HEK293 (cell line): Measurements from ENCODE around the gene ENTPD8.

Experiments
- BCL11B ChIP-seq: fragments of 450-650 bp; formaldehyde crosslinking; IDR thresholded peaks from 2 replicates; pipeline ENCODE4 v1.5.1; 2016; ENCODE audit warnings: low read depth, missing biosample characterization, missing genetic modification characterization
- CTCF ChIP-seq: fragments of 450-650 bp; formaldehyde crosslinking; IDR thresholded peaks from 2 replicates; pipeline ENCODE4 v1.5.1; 2016; ENCODE audit warnings: missing biosample characterization, missing genetic modification characterization
- GLI2 ChIP-seq: fragments of 450-650 bp; formaldehyde crosslinking; IDR thresholded peaks from 2 replicates; pipeline ENCODE4; 2017; ENCODE audit warnings: missing biosample characterization, missing genetic modification characterization, low read depth, borderline replicate concordance
- GLIS1 ChIP-seq: fragments of 450-650 bp; formaldehyde crosslinking; IDR thresholded peaks from 2 replicates; pipeline ENCODE4 v1.5.1; 2016; ENCODE audit warnings: missing biosample characterization, missing genetic modification characterization
- GLIS2 ChIP-seq: fragments of 450-650 bp; formaldehyde crosslinking; IDR thresholded peaks from 2 replicates; pipeline ENCODE4 v1.5.1; 2016; ENCODE audit warnings: missing biosample characterization, missing genetic modification characterization
- HOXA7 ChIP-seq: sonication (generic); formaldehyde crosslinking; IDR thresholded peaks from 2 replicates; pipeline ENCODE4 v1.8.1; 2022; ENCODE audit warnings: missing genetic modification reagents, borderline replicate concordance
- IKZF3 ChIP-seq: fragments of 450-650 bp; IDR thresholded peaks from 2 replicates; pipeline ENCODE4 v1.5.0; 2018; ENCODE audit warnings: missing biosample characterization, mild to moderate bottlenecking, missing genetic modification characterization, moderate library complexity
- MEIS1 ChIP-seq: sonication (generic); formaldehyde crosslinking; IDR thresholded peaks from 2 replicates; pipeline ENCODE4 v1.8.1; 2022; ENCODE audit warnings: missing genetic modification reagents, mild to moderate bottlenecking, borderline replicate concordance
- PRDM10 ChIP-seq: fragments of 450-650 bp; formaldehyde crosslinking; IDR thresholded peaks from 2 replicates; pipeline ENCODE4 v1.5.1; 2016; ENCODE audit warnings: missing biosample characterization, missing genetic modification characterization
- SCRT2 ChIP-seq: fragments of 450-650 bp; formaldehyde crosslinking; IDR thresholded peaks from 2 replicates; pipeline ENCODE4 v1.5.1; 2016; ENCODE audit warnings: missing biosample characterization, missing genetic modification characterization
- SETDB1 ChIP-seq: IDR thresholded peaks from one replicate; pipeline ENCODE4 v1.6.1; 2017; ENCODE audit warnings: mild to moderate bottlenecking, low read length, moderate library complexity, mixed read lengths; ENCODE audit not compliant: insufficient read length
- ZBTB44 ChIP-seq: fragments of 450-650 bp; IDR thresholded peaks from 2 replicates; pipeline ENCODE4 v1.5.1; 2018; ENCODE audit warnings: missing biosample characterization, mild to moderate bottlenecking, missing genetic modification characterization
- ZBTB6 ChIP-seq: fragments of 450-650 bp; formaldehyde crosslinking; IDR thresholded peaks from 2 replicates; pipeline ENCODE4 v1.5.1; 2017; ENCODE audit warnings: missing biosample characterization, missing genetic modification characterization
- ZNF121 ChIP-seq: fragments of 450-650 bp; formaldehyde crosslinking; IDR thresholded peaks from 2 replicates; pipeline ENCODE4 v1.5.1; 2016; ENCODE audit warnings: missing biosample characterization, missing genetic modification characterization
- ZNF132 ChIP-seq: fragments of 450-650 bp; formaldehyde crosslinking; IDR thresholded peaks from 2 replicates; pipeline ENCODE4 v1.5.1; 2017; ENCODE audit warnings: missing biosample characterization, missing genetic modification characterization, borderline replicate concordance
- ZNF138 ChIP-seq: fragments of 450-650 bp; formaldehyde crosslinking; IDR thresholded peaks from 2 replicates; pipeline ENCODE4 v1.5.1; 2016; ENCODE audit warnings: missing biosample characterization, missing genetic modification characterization, borderline replicate concordance
- ZNF157 ChIP-seq: fragments of 450-650 bp; formaldehyde crosslinking; IDR thresholded peaks from 2 replicates; pipeline ENCODE4 v1.5.1; 2016; ENCODE audit warnings: missing biosample characterization, missing genetic modification characterization
- ZNF16 ChIP-seq: fragments of 450-650 bp; formaldehyde crosslinking; IDR thresholded peaks from 2 replicates; pipeline ENCODE4 v1.5.1; 2016; ENCODE audit warnings: low read depth, missing biosample characterization, missing genetic modification characterization
- ZNF302 ChIP-seq: fragments of 450-650 bp; formaldehyde crosslinking; IDR thresholded peaks from 2 replicates; pipeline ENCODE4 v1.5.1; 2016; ENCODE audit warnings: missing biosample characterization, missing genetic modification characterization, low read depth
- ZNF324 ChIP-seq: fragments of 450-650 bp; formaldehyde crosslinking; IDR thresholded peaks from 2 replicates; pipeline ENCODE4 v1.5.1; 2016; ENCODE audit warnings: missing biosample characterization, missing genetic modification characterization
- ZNF354C ChIP-seq: fragments of 450-650 bp; formaldehyde crosslinking; IDR thresholded peaks from 2 replicates; pipeline ENCODE4 v1.5.1; 2016; ENCODE audit warnings: missing biosample characterization, missing genetic modification characterization, low read depth, borderline replicate concordance
- ZNF423 ChIP-seq: fragments of 450-650 bp; formaldehyde crosslinking; IDR thresholded peaks from 2 replicates; pipeline ENCODE4 v1.5.1; 2016; ENCODE audit warnings: missing biosample characterization, missing genetic modification characterization
- ZNF548 ChIP-seq: fragments of 450-650 bp; formaldehyde crosslinking; IDR thresholded peaks from 2 replicates; pipeline ENCODE4 v1.5.1; 2016; ENCODE audit warnings: missing biosample characterization, missing genetic modification characterization
- ZNF660 ChIP-seq: fragments of 450-650 bp; IDR thresholded peaks from 2 replicates; pipeline ENCODE4 v1.5.1; 2018; ENCODE audit warnings: missing biosample characterization, mild to moderate bottlenecking, missing genetic modification characterization
- ZNF664 ChIP-seq: fragments of 450-650 bp; formaldehyde crosslinking; IDR thresholded peaks from 2 replicates; pipeline ENCODE4 v1.5.1; 2016; ENCODE audit warnings: missing biosample characterization, missing genetic modification characterization
- ZNF704 ChIP-seq: fragments of 450-650 bp; formaldehyde crosslinking; IDR thresholded peaks from 2 replicates; pipeline ENCODE4 v1.5.1; 2016; ENCODE audit warnings: missing biosample characterization, missing genetic modification characterization
- ZNF837 ChIP-seq: fragments of 450-650 bp; formaldehyde crosslinking; IDR thresholded peaks from 2 replicates; pipeline ENCODE4 v1.5.1; 2016; ENCODE audit warnings: missing biosample characterization, missing genetic modification characterization
- ZSCAN30 ChIP-seq: fragments of 450-650 bp; IDR thresholded peaks from 2 replicates; pipeline ENCODE4 v1.5.1; 2018; ENCODE audit warnings: missing biosample characterization, mild to moderate bottlenecking, missing genetic modification characterization, moderate library complexity
- ZSCAN4 ChIP-seq: fragments of 450-650 bp; formaldehyde crosslinking; IDR thresholded peaks from 2 replicates; pipeline ENCODE4 v1.5.1; 2017; ENCODE audit warnings: missing biosample characterization, missing genetic modification characterization

The ENTPD8 gene

GRCh38 chr9:137422604-137423513, 18.3 kb downstream of the ENTPD8 start, which contains the start of the genes EXD3 and NOXA1 (continued):
- TF ChIP-seq ZBTB6 (peak; percentile 52; the same call in 1 of the 2 replicates), IKZF3 (tag by site-specific recombination) (peak; percentile 48), ZNF121 (tag by site-specific recombination) (no peak), SETDB1 (no peak), GLI2 (no peak), BCL11B (tag by site-specific recombination) (no peak), ZSCAN30 (tag by site-specific recombination) (peak; percentile 99), SCRT2 (tag by site-specific recombination) (no peak), CTCF (tag by site-specific recombination) (peak; percentile 47; the same call in 1 of the 2 replicates), HOXA7 (no peak), ZSCAN4 (tag by site-specific recombination) (peak; percentile 19; the same call in 1 of the 2 replicates), ZNF837 (tag by site-specific recombination) (no peak), GLIS2 (tag by site-specific recombination) (peak; percentile 65), GLIS1 (tag by site-specific recombination) (peak; percentile 38; the same call in 1 of the 2 replicates), ZNF302 (tag by site-specific recombination) (no peak), ZNF660 (peak; percentile 97), MEIS1 (CRISPR knock-in tag) (no peak), ZNF157 (tag by site-specific recombination) (no peak), ZNF138 (tag by site-specific recombination) (no peak), ZNF423 (tag by site-specific recombination) (no peak), ZNF16 (tag by site-specific recombination) (no peak), ZNF354C (tag by site-specific recombination) (no peak), ZBTB44 (tag by site-specific recombination) (0 out of 2 replicates have a peak, but pooled peaks have one; percentile 13), ZNF704 (no peak), ZNF664 (tag by site-specific recombination) (no peak), ZNF324 (peak; percentile 75), PRDM10 (tag by site-specific recombination) (peak; percentile 41; the same call in 1 of the 2 replicates), ZNF548 (tag by site-specific recombination) (no peak), ZNF132 (tag by site-specific recombination) (no peak)
